AG20443 (cell line): ENCODE data around the gene ODC1.
A peak's percentile ranks its signal among the peaks of the same experiment; 100 is the strongest.
"Not testable (repeated sequence)": the region's sequence is repeated elsewhere in the genome, so short reads cannot be mapped to it uniquely, and the experiment has no call there.

Experiments
- DNase-seq: peaks from one replicate; pipeline ENCODE4 v3.0.0; 2012; ENCODE audit warnings: low spot score, mixed read lengths

The ODC1 gene

GRCh38 chr2:10447895-10448575 lies at the start of gene ODC1:
ODC1 (minus strand) TSS chr2:10448327; CDS start chr2:10445032, 3,295 bp downstream.
- peak; percentile 71 for DNase-seq

GRCh38 chr2:10497797-10498251 lies 49.7 kb upstream of the ODC1 start:
- DNase-seq = peak; percentile 98

- DNase-seq = no peak
Measured at GRCh38 chr2:10495988-10496313, 47.8 kb upstream of the ODC1 start.

- no peak for DNase-seq
Measured at GRCh38 chr2:10495311-10495987, 47.3 kb upstream of the ODC1 start.

DNA sequence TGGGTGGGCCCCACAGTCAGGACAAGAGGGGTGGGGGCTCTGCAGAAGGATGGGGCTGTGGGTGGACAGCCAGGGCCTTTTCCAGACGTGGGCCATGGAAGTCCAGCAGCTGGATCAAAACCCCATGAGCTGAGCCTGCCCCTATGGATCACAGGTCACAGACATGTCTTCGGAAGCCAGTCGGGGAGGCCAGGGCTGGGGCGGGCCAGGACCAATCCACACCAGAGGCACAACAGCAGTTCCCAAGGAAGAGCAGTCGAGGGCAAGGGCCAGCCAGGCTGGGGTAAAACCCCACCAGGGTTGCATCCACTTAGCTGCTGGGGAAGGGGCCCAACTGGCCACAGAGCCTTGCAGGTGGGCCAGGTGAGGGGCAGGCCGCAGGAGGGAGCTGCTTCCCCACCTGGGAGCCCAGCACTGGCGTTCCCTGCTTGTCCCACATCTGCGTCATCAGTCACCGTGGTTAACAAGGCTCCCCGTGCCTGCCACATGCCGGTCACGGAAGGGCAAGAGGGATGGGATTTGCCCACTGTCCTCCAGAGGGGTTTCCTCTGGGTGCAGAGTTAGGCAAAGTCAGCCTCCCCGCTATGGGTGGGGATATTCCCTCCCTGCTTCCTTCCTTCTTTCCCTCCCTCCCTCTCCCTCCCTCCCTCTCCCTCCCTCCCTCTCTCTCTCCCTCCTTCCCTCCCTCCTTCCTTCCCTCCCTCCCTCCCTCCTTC lies 46.4 kb upstream of the ODC1 start:
- no peak for DNase-seq

DNA sequence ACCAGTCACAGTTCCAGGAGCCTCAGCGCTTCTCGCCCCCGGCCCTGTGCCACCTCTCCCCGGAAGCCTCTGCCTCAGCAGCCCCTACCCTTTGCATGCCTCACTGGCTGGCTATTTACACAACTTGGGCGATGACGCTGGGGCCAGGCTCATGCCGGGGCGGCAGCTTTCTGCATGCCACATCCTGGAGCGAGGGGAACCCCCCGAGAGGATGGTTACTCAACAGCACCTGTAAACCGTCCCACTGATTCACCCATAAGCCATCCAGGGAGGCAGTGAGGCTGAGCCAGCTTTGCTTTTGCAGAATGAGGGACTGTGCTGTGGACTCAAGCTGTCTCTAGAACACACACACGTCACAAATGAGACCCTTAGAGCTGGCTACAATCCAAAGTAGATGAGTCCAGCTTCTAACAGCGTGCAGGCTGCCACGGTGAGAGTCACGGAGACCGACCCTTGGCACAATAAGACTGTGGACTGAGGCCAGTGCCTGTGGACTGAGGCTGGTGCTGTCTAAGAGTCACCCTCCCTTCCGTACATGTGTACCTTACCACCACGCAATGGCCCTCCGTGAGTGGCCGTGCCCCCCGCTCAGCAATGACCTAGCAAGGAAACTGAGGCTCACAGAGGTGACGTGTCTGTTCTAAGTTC lies 45.6 kb upstream of the ODC1 start:
- peak; percentile 35 for DNase-seq

GRCh38 chr2:10493075-10493633 lies 45.0 kb upstream of the ODC1 start:
- DNase-seq = no peak

- no peak for DNase-seq
Measured at GRCh38 chr2:10490806-10491291, 42.7 kb upstream of the ODC1 start.

GRCh38 chr2:10489842-10490555 lies 41.9 kb upstream of the ODC1 start:
- DNase-seq = no peak

DNA sequence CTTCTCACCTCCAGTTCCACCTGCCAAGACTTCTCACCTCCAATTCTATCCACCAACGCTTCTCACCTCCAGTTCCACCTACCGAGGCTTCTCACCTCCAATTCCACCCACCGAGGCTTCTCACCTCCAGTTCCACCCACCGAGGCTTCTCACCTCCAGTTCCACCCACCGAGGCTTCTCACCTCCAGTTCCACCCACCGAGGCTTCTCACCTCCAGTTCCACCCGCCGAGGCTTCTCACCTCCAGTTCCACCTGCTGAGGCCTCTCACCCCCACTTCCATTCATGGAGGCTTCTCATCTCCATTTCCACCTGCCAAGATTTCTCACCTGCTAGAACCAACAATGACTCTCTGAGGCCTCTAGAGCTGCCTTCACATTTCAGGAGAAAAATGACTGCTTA lies 40.0 kb upstream of the ODC1 start:
- not testable (repeated sequence) for DNase-seq

DNA sequence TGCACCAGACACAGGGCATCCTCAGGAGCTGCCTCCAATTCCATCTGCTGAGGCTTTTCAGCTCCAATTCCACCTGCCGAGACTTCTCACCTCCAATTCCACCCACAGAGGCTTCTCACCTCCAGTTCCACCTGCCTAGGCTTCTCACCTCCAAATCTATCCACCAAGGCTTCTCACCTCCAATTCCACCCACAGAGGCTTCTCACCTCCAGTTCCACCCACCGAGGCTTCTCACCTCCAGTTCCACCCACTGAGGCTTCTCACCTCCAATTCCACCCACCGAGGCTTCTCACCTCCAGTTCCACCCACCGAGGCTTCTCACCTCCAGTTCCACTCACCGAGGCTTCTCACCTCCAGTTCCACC lies 39.6 kb upstream of the ODC1 start:
- DNase-seq = not testable (repeated sequence)

DNA sequence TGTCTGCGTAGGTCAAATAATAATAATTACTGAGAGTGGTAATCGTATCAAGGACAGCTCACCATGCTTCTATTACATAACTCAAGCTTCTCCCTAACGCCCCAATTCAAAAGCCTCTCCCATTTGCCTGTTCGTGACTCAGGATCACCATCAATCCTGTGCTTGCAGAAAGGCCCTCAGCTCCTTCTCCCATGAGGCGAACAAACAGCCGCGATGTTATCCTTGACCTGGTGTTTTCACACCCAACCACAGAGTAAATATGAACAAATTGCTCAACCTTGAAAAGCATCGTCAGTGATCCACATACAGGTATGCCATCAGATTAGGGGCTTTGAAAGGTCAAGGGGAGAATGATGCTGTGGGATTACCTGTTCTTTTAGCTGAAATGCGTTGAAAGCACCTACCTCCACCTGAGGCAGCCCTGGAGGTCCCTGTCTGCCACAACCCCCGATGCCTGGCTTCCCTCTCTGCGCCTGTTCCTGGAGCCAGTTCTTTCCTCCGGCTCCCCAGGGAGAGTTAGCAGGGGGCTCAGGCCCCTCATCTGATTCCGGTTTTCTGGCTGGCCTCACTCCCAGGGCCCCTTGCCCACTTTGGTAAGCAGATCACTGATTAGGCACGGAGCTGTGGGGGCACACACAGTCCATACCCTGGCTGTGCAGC lies 39.1 kb upstream of the ODC1 start:
- DNase-seq = no peak

DNA sequence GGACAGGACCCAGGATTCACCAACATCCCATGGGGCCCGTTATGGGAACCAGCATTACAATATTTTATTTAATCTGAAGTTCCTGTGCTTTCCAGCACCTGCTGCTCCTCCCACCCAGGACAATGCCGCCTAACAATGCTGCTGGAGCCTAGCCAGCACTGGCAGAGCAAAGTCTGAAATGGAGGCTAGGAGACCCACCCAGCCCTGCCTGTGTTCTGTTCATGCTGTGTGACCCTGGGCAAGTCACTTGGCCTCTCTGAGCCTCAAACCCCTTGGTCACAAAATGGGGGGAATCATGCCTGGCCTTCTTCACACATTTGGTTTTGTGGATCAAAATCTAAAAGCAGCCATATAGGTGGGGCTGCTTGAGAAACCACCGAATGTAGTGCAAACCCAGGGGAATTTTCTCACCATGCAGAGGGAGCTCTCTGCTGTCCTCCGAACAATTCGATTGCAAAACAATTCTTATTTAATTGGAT lies 38.5 kb upstream of the ODC1 start:
- no peak for DNase-seq

- no peak for DNase-seq
Measured at GRCh38 chr2:10486091-10486490, 38.0 kb upstream of the ODC1 start.

GRCh38 chr2:10482913-10483312 lies 34.8 kb upstream of the ODC1 start:
- DNase-seq = no peak

GRCh38 chr2:10482460-10482859 lies 34.3 kb upstream of the ODC1 start:
- no peak for DNase-seq

- DNase-seq = no peak
Measured at GRCh38 chr2:10481666-10482157, 33.6 kb upstream of the ODC1 start.

- DNase-seq = no peak
Measured at GRCh38 chr2:10481055-10481665, 33.0 kb upstream of the ODC1 start.

DNA sequence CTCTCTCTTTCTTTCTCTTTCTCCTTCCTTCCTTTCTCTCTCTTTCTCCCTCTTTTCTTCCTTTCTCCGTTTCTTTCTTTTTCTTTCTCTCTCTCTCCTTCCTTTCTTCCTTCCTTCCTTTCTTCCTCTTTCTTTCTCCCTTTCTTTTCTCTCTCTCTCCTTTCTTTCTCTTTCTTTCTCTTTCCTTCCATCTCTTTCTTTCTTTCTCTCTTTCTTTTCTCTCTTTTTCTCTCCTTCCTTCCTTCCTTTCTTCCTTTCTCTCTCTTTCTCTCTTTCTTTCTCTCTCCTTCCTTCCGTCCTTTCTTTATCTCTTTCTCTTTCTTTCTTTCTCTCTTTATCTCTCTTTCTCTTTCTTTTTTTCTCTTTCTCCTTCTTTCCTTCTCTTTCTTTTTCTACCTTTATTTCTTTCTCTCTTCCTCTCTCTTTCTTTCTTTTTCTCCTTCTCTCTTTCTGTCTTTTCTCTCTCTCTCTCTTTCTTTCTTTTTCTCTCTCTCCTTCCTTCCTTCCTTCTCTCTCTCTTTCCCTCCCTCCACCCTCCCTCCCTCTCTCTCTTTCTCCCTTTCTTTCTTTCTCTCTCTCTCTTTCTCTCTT lies 32.3 kb upstream of the ODC1 start:
- DNase-seq = no peak

DNA sequence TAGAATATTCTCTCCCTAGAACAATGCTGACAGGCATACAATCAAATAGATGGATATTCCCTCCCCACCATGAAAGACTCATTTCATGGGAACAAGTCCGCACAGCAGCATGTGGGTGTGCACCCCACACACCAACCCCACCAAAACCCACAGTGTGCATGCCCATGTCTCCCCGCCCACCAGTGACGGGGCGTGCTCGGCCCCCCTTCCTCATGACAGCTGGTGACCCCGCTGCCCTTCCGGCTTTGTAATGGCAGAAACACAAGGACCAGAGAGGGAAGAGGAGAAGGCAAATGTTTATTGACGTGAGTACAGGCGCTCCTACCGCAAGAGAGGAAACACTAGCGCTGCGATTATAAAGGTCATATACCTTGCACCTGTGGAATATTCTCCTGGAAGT lies 30.8 kb upstream of the ODC1 start:
- no peak for DNase-seq
